Measurements from ENCODE around the gene LAD1.
A peak's percentile ranks its signal among the peaks of the same experiment; 100 is the strongest.

Gene LAD1

GRCh38 chr1:201418461-201418860 is 19.3 kb upstream of the LAD1 start:
- DNase-seq: no peak

DNA sequence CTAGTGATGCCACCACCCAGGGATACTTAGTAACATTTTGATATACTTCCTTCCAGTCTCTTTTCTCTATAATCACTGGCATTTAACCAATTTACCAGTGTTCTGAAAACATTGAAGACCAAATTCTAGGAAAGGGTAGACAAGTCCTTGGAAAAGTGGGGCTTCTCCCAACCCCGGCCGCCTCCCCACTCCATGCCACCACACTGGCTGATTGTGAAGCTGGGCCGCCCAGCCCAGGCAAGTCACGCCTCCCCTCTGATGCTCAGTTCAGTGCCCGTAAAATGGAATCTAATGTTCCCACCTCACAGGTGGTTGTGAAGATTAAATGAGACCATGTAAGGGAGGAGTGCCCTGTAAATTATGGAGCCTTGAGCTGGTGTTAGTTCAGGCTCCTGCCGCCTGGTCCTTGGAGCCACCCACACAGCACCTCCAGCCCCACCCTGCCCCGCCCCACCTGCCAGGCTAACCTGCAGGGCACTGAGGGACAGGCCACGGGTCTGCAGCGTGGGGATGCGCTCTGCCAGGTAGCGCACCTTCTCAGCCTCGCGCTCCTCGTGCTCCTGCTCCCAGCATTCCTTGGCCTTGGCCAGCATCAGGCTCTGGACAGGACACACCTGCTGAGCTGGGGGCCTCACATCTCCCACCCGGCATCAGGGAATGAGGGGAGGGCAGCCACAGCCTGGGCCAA is 15.1 kb upstream of the LAD1 start:
- DNase-seq: no peak

DNA sequence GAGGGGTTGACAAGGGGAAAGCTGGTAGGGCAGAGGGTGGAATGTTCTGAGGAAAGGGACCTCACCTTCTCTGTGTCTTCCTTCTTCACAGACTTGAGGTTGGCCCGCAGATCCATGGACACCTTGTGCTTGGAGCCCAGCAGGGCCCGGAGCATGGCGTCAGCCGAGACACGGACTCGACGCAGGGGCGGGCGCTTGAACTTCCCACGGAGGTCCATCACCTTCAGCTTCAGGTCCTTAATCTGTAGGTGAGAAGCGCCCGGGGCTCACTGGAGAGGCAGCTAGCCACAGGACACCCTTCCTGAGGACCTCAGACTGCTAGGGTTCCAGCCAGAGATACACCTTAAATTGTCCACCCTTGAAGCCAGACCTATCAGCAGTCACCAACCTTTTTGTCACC is 12.2 kb upstream of the LAD1 start:
- no peak for DNase-seq

GRCh38 chr1:201409440-201409839 is 10.3 kb upstream of the LAD1 start:
- no peak for DNase-seq

GRCh38 chr1:201408834-201409200 is 9.7 kb upstream of the LAD1 start:
- no peak for DNase-seq

DNA sequence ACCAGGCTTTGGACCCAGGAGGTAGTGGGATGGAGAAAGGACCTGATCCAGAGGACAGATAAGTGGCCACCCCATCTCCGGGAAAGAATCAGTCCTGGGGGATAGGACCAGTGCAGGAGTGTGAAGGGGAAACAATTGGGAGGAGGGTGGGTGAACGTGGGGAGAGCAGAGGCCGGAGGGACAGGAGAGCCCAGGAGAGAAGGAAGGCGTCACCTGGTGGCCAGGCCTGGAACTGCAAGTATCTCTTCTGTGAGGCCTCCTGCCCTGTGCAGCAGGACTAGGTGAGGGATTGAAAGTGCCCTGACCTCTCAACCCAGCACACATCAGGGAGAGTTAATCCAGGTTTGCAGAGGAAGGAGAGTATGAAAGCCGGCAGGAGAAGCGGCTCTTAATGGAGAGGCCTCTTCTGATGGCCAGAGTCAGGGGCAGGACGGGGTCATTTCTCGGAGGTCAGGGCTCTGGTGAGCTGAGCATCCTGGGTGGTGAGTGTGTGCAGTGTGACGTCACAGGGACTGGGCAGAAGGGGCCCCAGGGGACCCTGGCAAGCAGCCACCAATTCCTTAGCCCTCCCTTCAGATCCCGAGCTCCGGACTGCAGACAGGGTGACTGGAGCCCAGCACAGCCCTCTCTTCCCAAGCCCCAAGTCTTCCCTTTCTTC is 9.2 kb upstream of the LAD1 start:
- peak; percentile 54 to 57 for DNase-seq

GRCh38 chr1:201406831-201407406 is 7.8 kb upstream of the LAD1 start:
- no peak for DNase-seq

DNA sequence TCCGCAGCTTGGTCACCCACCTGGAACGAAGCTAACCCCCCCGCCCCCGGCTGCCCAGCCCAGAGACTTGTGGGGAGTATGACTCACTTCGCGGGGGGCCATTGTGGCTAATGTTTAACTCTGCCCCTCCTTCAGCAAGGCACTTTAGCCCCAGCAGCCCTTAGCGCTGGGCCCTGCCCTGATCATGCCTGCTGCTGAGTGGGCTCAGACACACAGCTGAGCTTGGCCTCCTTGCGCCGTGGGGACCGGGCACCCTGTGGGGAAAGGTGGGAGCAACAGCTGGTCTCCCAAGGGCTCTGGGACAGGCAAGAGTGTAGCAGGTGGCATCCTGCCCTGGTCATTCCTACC is 6.3 kb upstream of the LAD1 start:
- DNase-seq: no peak

- no peak for DNase-seq
Measured at GRCh38 chr1:201404722-201405483, 5.8 kb upstream of the LAD1 start.

DNA sequence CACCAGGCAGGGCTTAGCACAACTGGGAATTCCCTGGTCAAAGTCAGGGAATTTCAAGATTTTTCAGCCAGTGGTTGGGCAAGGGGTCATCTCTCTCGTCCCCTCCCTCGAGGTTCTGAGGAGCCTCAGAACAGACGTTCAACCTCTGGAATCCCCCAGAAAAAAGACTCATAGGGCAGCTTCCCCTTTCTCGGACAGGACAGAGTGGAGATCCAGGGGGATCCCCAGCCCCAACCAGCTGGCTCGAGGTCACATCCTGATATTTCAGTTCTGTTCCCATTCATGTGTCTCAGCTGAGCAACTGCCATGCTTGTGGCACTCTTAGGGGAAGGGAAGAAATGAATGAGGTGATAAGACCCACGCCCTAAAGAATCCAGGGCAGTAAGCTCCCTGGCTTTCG is 4.9 kb upstream of the LAD1 start:
- no peak for DNase-seq

DNA sequence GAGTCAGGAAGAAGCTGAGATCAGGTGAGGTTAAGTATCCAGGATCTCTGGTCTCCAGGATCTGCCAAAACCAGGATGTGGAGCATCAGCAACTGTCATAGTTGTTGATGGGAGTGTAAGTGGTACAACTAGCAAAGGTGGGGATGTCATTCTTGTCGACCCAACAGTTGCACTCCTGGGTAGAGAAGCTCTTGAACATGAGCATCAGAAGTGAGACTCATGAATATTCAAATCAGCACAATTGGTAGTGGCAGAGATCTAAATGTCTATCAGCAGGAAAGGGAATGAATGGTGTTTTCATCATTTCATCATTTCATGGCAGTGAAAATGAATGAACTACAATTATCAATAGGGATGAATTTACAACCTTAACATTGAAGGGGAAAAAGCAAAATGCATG is 4.2 kb upstream of the LAD1 start:
- DNase-seq: no peak

GRCh38 chr1:201401700-201402099 is 2.6 kb upstream of the LAD1 start:
- no peak for DNase-seq

GRCh38 chr1:201400852-201401230 is 1.7 kb upstream of the LAD1 start:
- no peak for DNase-seq

- DNase-seq: no peak
Measured at GRCh38 chr1:201400212-201400851, 1.2 kb upstream of the LAD1 start.

DNA sequence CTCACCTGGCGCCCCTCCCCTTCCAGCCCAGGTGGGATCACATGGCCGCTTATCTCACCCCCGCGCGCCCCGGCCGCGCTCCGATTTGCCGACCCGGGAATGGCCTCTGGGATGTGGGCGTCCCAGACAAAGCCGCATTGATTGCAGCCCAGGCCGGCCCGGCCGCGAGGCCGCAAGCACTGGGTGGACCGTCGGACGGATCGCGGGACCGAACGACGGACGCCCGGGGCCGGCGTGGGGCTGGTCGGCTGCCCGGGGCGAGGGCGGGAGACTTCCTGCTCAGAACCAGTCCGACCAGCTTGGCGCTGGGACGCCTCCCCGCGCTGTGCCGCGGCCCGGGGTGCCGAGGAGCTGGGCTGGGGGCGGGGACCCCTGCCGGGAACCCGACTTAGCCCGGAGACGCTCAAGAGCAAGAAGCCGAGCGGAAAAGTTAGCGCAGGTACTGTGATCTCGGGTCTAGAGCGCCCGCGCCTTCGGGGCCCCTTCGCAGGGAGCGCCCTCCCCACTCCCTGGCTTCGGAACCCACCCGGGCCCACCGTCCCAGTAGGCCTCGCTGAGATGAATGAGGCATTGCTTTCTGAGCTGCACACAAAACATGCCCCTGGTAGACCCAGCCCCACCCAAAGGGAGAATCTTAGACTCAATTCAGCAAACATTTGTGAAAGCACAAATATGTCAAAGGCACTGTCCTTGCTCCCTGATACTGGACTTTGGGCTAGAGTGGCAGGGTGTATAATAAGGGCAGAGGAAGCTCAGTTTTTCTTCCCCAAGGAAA is 415 bp upstream of the LAD1 start:
- DNase-seq: no peak

DNA sequence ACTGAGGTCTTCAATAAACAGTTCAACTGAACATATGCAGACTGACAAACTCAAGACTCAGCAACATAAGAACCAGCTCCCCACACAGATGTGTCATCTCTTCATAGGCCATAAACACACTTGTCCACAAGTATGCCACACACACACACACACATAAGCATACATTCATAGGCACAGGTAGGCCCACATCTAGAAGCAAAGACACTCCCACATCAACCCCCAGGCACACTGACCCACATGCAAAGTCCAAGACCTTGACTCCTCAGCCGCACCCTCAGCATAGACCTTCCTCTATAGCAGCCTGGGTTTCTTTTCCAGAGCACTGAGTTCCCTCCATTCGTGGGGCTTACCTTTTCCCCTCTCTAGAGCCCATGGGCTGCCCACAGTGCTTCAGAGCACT is 1.4 kb downstream of the LAD1 start:
- DNase-seq: no peak

DNA sequence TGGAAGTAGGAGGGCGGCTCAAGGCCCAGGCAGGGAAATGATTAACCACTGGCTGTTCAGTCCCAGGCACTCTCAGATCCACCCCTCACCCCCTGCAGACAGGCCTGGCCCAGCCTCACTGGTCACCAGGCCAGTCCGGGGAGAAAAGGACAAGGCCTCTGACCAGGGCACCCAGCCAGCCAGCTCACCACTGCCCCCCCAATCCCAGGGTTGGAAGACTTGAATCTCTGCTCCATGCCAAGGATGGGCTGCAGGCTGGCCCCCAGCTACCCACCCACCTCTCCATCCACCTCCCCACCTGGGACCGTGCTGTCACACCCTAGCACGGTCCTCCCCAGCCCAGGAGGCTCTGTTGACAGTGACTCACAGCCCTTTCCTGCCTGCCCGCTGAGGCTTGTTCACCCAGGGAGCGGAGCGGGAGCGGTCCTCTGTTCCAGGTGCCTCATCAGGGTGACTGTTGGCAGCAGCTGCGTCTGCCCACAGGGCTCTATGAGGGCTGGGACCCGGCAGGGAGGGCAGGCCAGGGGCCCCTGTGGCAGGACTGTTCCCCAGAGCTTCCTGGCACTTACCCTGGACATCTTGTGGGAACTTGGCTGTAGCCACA is 2.2 kb downstream of the LAD1 start:
- no peak for DNase-seq

- DNase-seq: no peak
Measured at GRCh38 chr1:201395936-201396335, 3.2 kb downstream of the LAD1 start.

GRCh38 chr1:201394591-201394990 is 4.5 kb downstream of the LAD1 start:
- DNase-seq: no peak

DNA sequence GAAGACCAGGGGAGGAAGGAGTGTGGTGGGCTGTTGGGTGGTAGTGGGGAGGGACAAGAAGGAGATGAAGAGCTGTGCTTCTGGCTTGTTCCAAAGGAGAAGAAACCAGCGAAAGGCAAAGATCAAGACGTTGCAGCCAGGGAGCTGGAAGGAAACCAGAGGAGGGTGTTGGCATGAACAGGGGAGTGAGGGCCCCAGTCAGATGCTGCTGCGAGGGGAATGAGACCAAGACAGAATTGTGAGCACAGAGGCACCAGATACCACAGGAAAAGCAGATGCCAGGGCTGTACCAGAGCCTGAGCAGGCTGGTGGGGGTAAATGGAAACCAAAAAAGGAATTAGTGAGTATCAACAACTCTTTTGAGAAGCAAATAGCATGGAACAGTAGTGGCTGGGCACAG is 6.0 kb downstream of the LAD1 start:
- DNase-seq: no peak

- no peak for DNase-seq
Measured at GRCh38 chr1:201391651-201392511, 7.2 kb downstream of the LAD1 start.

Measured in NCI-H1930 (cell line).